OCI-M1 (cell line): ENCODE data around the gene ELFN2.

Experiments
- DNase-seq: peaks from one replicate; lab custom pipeline; 2025; lab: John Stamatoyannopoulos, UW

ELFN2 gene

GRCh38 chr22:37384691-37385090, 42.6 kb downstream of the ELFN2 start:
- no peak for DNase-seq

- DNase-seq = no peak
Measured at GRCh38 chr22:37383341-37383740, 43.9 kb downstream of the ELFN2 start.

- DNase-seq = no peak
Measured at GRCh38 chr22:37381489-37381888, 45.8 kb downstream of the ELFN2 start.

GRCh38 chr22:37379722-37380121, 47.6 kb downstream of the ELFN2 start:
- no peak for DNase-seq

- DNase-seq = no peak
Measured at GRCh38 chr22:37379085-37379484, 48.2 kb downstream of the ELFN2 start.

- no peak for DNase-seq
Measured at GRCh38 chr22:37378642-37379058, 48.6 kb downstream of the ELFN2 start.

GRCh38 chr22:37377927-37378326, 49.4 kb downstream of the ELFN2 start:
- no peak for DNase-seq

- no peak for DNase-seq
Measured at GRCh38 chr22:37377138-37377537, 50.1 kb downstream of the ELFN2 start.

- DNase-seq = no peak
Measured at GRCh38 chr22:37376643-37377042, 50.6 kb downstream of the ELFN2 start.

- no peak for DNase-seq
Measured at GRCh38 chr22:37375801-37376200, 51.5 kb downstream of the ELFN2 start.

GRCh38 chr22:37374571-37374970, 52.7 kb downstream of the ELFN2 start:
- no peak for DNase-seq

GRCh38 chr22:37373451-37373850, 53.8 kb downstream of the ELFN2 start:
- no peak for DNase-seq

- DNase-seq = no peak
Measured at GRCh38 chr22:37371911-37372310, 55.4 kb downstream of the ELFN2 start.

GRCh38 chr22:37371491-37371890, 55.8 kb downstream of the ELFN2 start:
- no peak for DNase-seq

- peak; percentile 37 for DNase-seq
Measured at GRCh38 chr22:37370306-37370979, 56.8 kb downstream of the ELFN2 start.

GRCh38 chr22:37369483-37369882, 57.8 kb downstream of the ELFN2 start:
- DNase-seq = no peak

- no peak for DNase-seq
Measured at GRCh38 chr22:37368058-37368457, 59.2 kb downstream of the ELFN2 start.

GRCh38 chr22:37366601-37367000, 60.7 kb downstream of the ELFN2 start:
- no peak for DNase-seq

GRCh38 chr22:37365950-37366349, 61.3 kb downstream of the ELFN2 start:
- DNase-seq = no peak

- no peak for DNase-seq
Measured at GRCh38 chr22:37363261-37363992, 63.9 kb downstream of the ELFN2 start.

GRCh38 chr22:37362621-37363020, 64.7 kb downstream of the ELFN2 start:
- no peak for DNase-seq

- DNase-seq = no peak
Measured at GRCh38 chr22:37358917-37359316, 68.4 kb downstream of the ELFN2 start.

- DNase-seq = no peak
Measured at GRCh38 chr22:37358386-37358785, 68.9 kb downstream of the ELFN2 start.
